UCSD-AML1 (cell line): ENCODE data around the gene SH3BP5.
"Not testable (repeated sequence)": the region's sequence is repeated elsewhere in the genome, so short reads cannot be mapped to it uniquely, and the experiment has no call there.

Source experiments
- DNase-seq: peaks from one replicate; lab custom pipeline; 2025; ENCODE audit not compliant: unreplicated experiment; lab: John Stamatoyannopoulos, UW

The SH3BP5 gene

GRCh38 chr3:15332405-15333098 lies at the start of gene SH3BP5:
TSS of gene SH3BP5 (minus strand) at chr3:15332586. CDS start at chr3:15332408, 178 bp downstream.
- peak; percentile 81 for DNase-seq

- no peak for DNase-seq
Measured at GRCh38 chr3:15380980-15381890, 48.8 kb upstream of the SH3BP5 start.

GRCh38 chr3:15377961-15378791 lies 45.8 kb upstream of the SH3BP5 start:
- peak; percentile 88 for DNase-seq

- DNase-seq = no peak
Measured at GRCh38 chr3:15375461-15376000, 43.1 kb upstream of the SH3BP5 start.

GRCh38 chr3:15372918-15373317 lies 40.5 kb upstream of the SH3BP5 start:
- DNase-seq = no peak

GRCh38 chr3:15368561-15369135 lies 36.3 kb upstream of the SH3BP5 start:
- no peak for DNase-seq

- DNase-seq = no peak
Measured at GRCh38 chr3:15367059-15367458, 34.7 kb upstream of the SH3BP5 start.

- DNase-seq = not testable (repeated sequence)
Measured at GRCh38 chr3:15364078-15364477, 31.7 kb upstream of the SH3BP5 start.

- DNase-seq = no peak
Measured at GRCh38 chr3:15361494-15362214, 29.3 kb upstream of the SH3BP5 start.

- no peak for DNase-seq
Measured at GRCh38 chr3:15360788-15361493, 28.6 kb upstream of the SH3BP5 start.

GRCh38 chr3:15359677-15360397 lies 27.5 kb upstream of the SH3BP5 start:
- no peak for DNase-seq

- not testable (repeated sequence) for DNase-seq
Measured at GRCh38 chr3:15356651-15357061, 24.3 kb upstream of the SH3BP5 start.

GRCh38 chr3:15356176-15356575 lies 23.8 kb upstream of the SH3BP5 start:
- DNase-seq = no peak

- no peak for DNase-seq
Measured at GRCh38 chr3:15355086-15355485, 22.7 kb upstream of the SH3BP5 start.

GRCh38 chr3:15354485-15354884 lies 22.1 kb upstream of the SH3BP5 start:
- DNase-seq = no peak

- no peak for DNase-seq
Measured at GRCh38 chr3:15350141-15350540, 17.8 kb upstream of the SH3BP5 start.

GRCh38 chr3:15349438-15349837 lies 17.1 kb upstream of the SH3BP5 start:
- DNase-seq = not testable (repeated sequence)

GRCh38 chr3:15348246-15348645 lies 15.9 kb upstream of the SH3BP5 start:
- no peak for DNase-seq

- DNase-seq = no peak
Measured at GRCh38 chr3:15347737-15348110, 15.3 kb upstream of the SH3BP5 start.
